Endothelial cell of umbilical vein (primary cell): Measurements from ENCODE around the gene DMBT1. TPM values are rescaled to one million over a fixed set of nuclear protein-coding genes. Genes with fewer than 3 reads are reported as not detected.
A peak's percentile ranks its signal among the peaks of the same experiment; 100 is the strongest.

Source experiments
- BruUV-seq: library from RNA; stranded (reverse); fragments of 400-500 nt; replicated peaks from 2 replicates; lab custom pipeline; 2021; lab: Mats Ljungman, UMichigan
- CTCF ChIA-PET: fragments of 300-600, 350-600 bp; sonication (Branson Sonifier 250); formaldehyde crosslinking; loops from one replicate; lab custom pipeline; 2021; ENCODE audit warnings: antibody characterized with exemption, inconsistent platforms; lab: Charles Lee
- POLR2A ChIA-PET: fragments of 300-600, 350-600 bp; sonication (Branson Sonifier 250); formaldehyde crosslinking; loops from one replicate; lab custom pipeline; 2021; ENCODE audit warnings: antibody characterized with exemption, inconsistent platforms; lab: Charles Lee
- DNase-seq: peaks from one replicate; pipeline ENCODE4 v3.0.0-alpha.2; 2011; ENCODE audit warnings: low read depth, low spot score
- FAIRE-seq: peaks from 2 replicates; lab custom pipeline; 2011; peaks lifted over from hg19 to GRCh38; lab: Jason Lieb, UNC
- H2AFZ ChIP-seq: 2 replicates; pipeline ENCODE4 v1.6.0; 2012; ENCODE audit warnings: low read depth, low read length, control low read depth, inconsistent platforms
- H3K27ac ChIP-seq: 2 replicates; pipeline ENCODE4 v1.5.1; 2011; ENCODE audit warnings: low read depth, mild to moderate bottlenecking, control low read depth, low read length, moderate library complexity; ENCODE audit not compliant: insufficient read depth
- H3K27me3 ChIP-seq, 2 experiments: 2 replicates each; pipeline versions ENCODE4 v1.6.0 to v1.6.1; 2011; ENCODE audit warnings: low read length in 2 of 2, mixed read lengths in 1 of 2; ENCODE audit not compliant: control insufficient read depth in 2 of 2, insufficient read depth in 2 of 2
- H3K36me3 ChIP-seq, 2 experiments: 2 replicates in 1 of 2; 3 replicates in 1 of 2; pipeline ENCODE4 v1.5.1; 2011; ENCODE audit warnings: low read length in 2 of 2, mild to moderate bottlenecking in 1 of 2, moderate library complexity in 1 of 2; ENCODE audit not compliant: control insufficient read depth in 2 of 2, insufficient read depth in 2 of 2; ENCODE audit errors: extremely low read depth in 1 of 2
- H3K4me1 ChIP-seq: 3 replicates; pipeline ENCODE4 v1.5.1; 2011; ENCODE audit warnings: mild to moderate bottlenecking, low read length; ENCODE audit not compliant: control insufficient read depth, insufficient read depth; ENCODE audit errors: extremely low read depth
- H3K4me2 ChIP-seq: 2 replicates; pipeline ENCODE4 v1.6.1; 2011; ENCODE audit warnings: low read length, control low read depth, mixed read lengths; ENCODE audit not compliant: insufficient read depth
- H3K4me3 ChIP-seq, 3 experiments: fragments of 200-600 bp in 1 of 3; sonication (generic), shearing (Covaris generic) in 1 of 3; replicated peaks in 1 of 3; 2 replicates each; pipeline ENCODE4 v1.5.1; 2011 to 2016; ENCODE audit warnings: control low read depth in 3 of 3, low read length in 3 of 3, mild to moderate bottlenecking in 2 of 3, inconsistent platforms in 1 of 3, low read depth in 1 of 3, moderate library complexity in 1 of 3; ENCODE audit not compliant: insufficient read depth in 1 of 3
- H3K79me2 ChIP-seq: 2 replicates; pipeline ENCODE4 v1.6.0; 2012; ENCODE audit warnings: low read length, inconsistent platforms; ENCODE audit not compliant: control insufficient read depth, insufficient read depth
- H3K9ac ChIP-seq: replicated peaks from 2 replicates; pipeline ENCODE3; 2011; ENCODE audit warnings: low read length, control low read depth; ENCODE audit not compliant: insufficient read depth; ENCODE audit errors: extremely low read depth
- H3K9me1 ChIP-seq: replicated peaks from 3 replicates; pipeline ENCODE4 v1.6.0; 2011; ENCODE audit warnings: mild to moderate bottlenecking, low read length; ENCODE audit not compliant: control insufficient read depth, insufficient read depth; ENCODE audit errors: extremely low read depth
- H3K9me3 ChIP-seq: replicated peaks from 2 replicates; pipeline ENCODE4 v1.5.1; 2012; ENCODE audit warnings: low read length, inconsistent platforms; ENCODE audit not compliant: control insufficient read depth, insufficient read depth
- H4K20me1 ChIP-seq: replicated peaks from 2 replicates; pipeline ENCODE3; 2011; ENCODE audit warnings: mild to moderate bottlenecking, low read length; ENCODE audit not compliant: control insufficient read depth, insufficient read depth; ENCODE audit errors: extremely low read depth
- CTCF ChIP-seq, 2 donors: IDR thresholded peaks; 1 replicate in 1 of 2; 2 replicates in 1 of 2; pipeline ENCODE4 v1.5.1; 2011; ENCODE audit warnings: low read length in 2 of 2, mild to moderate bottlenecking in 2 of 2, moderate library complexity in 2 of 2, control low read depth in 1 of 2, inconsistent platforms in 1 of 2, low read depth in 1 of 2; ENCODE audit not compliant: insufficient read depth in 1 of 2; ENCODE audit errors: extremely low read depth in 1 of 2
- EZH2 ChIP-seq: IDR thresholded peaks from 2 replicates; pipeline ENCODE4 v1.6.1; 2012; ENCODE audit warnings: borderline replicate concordance, low read depth, mild to moderate bottlenecking, moderate library complexity, low read length, inconsistent platforms; ENCODE audit not compliant: severe bottlenecking
- FOS ChIP-seq: IDR thresholded peaks from 2 replicates; pipeline ENCODE4 v1.6.1; 2011; ENCODE audit warnings: mild to moderate bottlenecking, low read length, moderate library complexity, borderline replicate concordance; ENCODE audit not compliant: insufficient read depth
- GATA2 ChIP-seq: IDR thresholded peaks from 2 replicates; pipeline ENCODE4 v1.7.0; 2011; ENCODE audit warnings: low read depth, mild to moderate bottlenecking, moderate library complexity, mixed read lengths, low read length; ENCODE audit not compliant: insufficient read length, insufficient read depth
- JUN ChIP-seq: IDR thresholded peaks from 2 replicates; pipeline ENCODE4 v1.6.1; 2011; ENCODE audit warnings: borderline replicate concordance, low read depth; ENCODE audit not compliant: insufficient read length, insufficient read depth
- MAX ChIP-seq: IDR thresholded peaks from 2 replicates; pipeline ENCODE4 v1.6.1; 2011; ENCODE audit not compliant: insufficient read depth, insufficient read length
- MYC ChIP-seq: IDR thresholded peaks from one replicate; pipeline ENCODE4 v1.6.1; 2011; ENCODE audit warnings: mild to moderate bottlenecking, low read depth, low read length
- POLR2A ChIP-seq: IDR thresholded peaks from 2 replicates; pipeline ENCODE4 v1.6.1; 2012; ENCODE audit warnings: low read depth, mild to moderate bottlenecking, control low read depth, low read length
- POLR2AphosphoS5 ChIP-seq: IDR thresholded peaks from 2 replicates; pipeline ENCODE4 v1.6.1; 2012; ENCODE audit warnings: low read depth, mild to moderate bottlenecking, control low read depth, low read length, moderate library complexity; ENCODE audit not compliant: insufficient read depth
- dilution Hi-C: fragments of 300-500 bp; cut with MboI; formaldehyde crosslinking; loops from one replicate; pipeline ENCODE4 v1.15.0; 2019; ENCODE audit warnings: low sequenced_read_pairs; ENCODE audit not compliant: extremely low pct_ligation_motif_present
- intact Hi-C: fragments of 100-400 bp; cut with micrococcal nuclease; formaldehyde crosslinking; loops from one replicate; pipeline ENCODE4 v1.10.0; 2022
- polyA plus RNA-seq, 4 experiments: library from polyadenylated mRNA; depleted of rRNA in 3 of 4; stranded (reverse) in 3 of 4; unstranded in 1 of 4; fragments of >200 nt; gene quantifications; 2 replicates each; pipeline versions ENCODE4 v1.2.1 to v1.2.3, GENCODE V29; 2011 to 2012; ENCODE audit warnings: missing spikeins in 1 of 4
- total RNA-seq: library from RNA; stranded (reverse); gene quantifications from 2 replicates; pipeline ENCODE4 v1.2.3, GENCODE V29; 2021

Gene DMBT1
- total and polyA plus RNA-seq, 2 donors (not counting 3 experiments of a cell fraction or from before 2014, with no cell fraction given): 0.01 TPM; not detected in 1

GRCh38 chr10:122559228-122559627 lies 1.3 kb upstream of the DMBT1 start:
- H2AFZ ChIP-seq: no peak overlapping the region
- intact Hi-C loops (no loop called here), dilution Hi-C loops (no loop called here)
- no peaks in the 10 kb centered on the region for H3K79me2 ChIP-seq
- H3K9ac ChIP-seq: no peak overlapping the region
- FAIRE-seq: no peak
- peaks cover 22 to 30% of the 10 kb centered on the region in 2 experiments for H3K27me3 ChIP-seq
- no peak overlapping the region for H3K4me3 ChIP-seq
- no peaks in the 10 kb centered on the region for H3K9me3 ChIP-seq
- no TSS peak for BruUV-seq
- H3K9me1 ChIP-seq: no peaks in the 10 kb centered on the region
- no peaks in the 10 kb centered on the region for H3K4me1 ChIP-seq
- ChIA-PET CTCF (interaction anchor here (0.6 to 0.7 kb wide), 3 partner anchors 9 to 260 kb away, joined by 3 read pairs; no protein-coding TSS in a partner anchor), POLR2A (no interaction called here)
- no peak overlapping the region for H3K27ac ChIP-seq
- TF ChIP-seq MYC: no peak
- peak; percentile 20 for TF ChIP-seq GATA2
- H3K4me2 ChIP-seq: no peak overlapping the region
- no peak for DNase-seq
- H3K36me3 ChIP-seq: no peaks in the 10 kb centered on the region
- H4K20me1 ChIP-seq: no peaks in the 10 kb centered on the region

GRCh38 chr10:122561212-122561611 lies 658 bp downstream of the DMBT1 start:
- Histone ChIP-seq H3K27ac (no peak overlapping the region), H3K36me3 (no peaks in the 10 kb centered on the region), H3K4me3 (no peak overlapping the region), H3K4me2 (no peak overlapping the region), H3K9me1 (no peaks in the 10 kb centered on the region), H3K9me3 (no peaks in the 10 kb centered on the region), H3K79me2 (no peaks in the 10 kb centered on the region), H4K20me1 (no peaks in the 10 kb centered on the region), H2AFZ (no peak overlapping the region), H3K9ac (no peak overlapping the region), H3K27me3 (peaks cover 22 to 30% of the 10 kb centered on the region in 2 experiments), H3K4me1 (no peaks in the 10 kb centered on the region)
- CTCF ChIA-PET: interaction anchor here (3.3 kb wide), 1 partner anchor 282 kb away, joined by 15 read pairs; no protein-coding TSS in a partner anchor
- DNase-seq (no peak), FAIRE-seq (no peak)
- dilution Hi-C loops: no loop called here
- no peak for TF ChIP-seq EZH2
- no peak for TF ChIP-seq POLR2A
- TF ChIP-seq CTCF (IDR thresholded peaks at IDR 0.05; ENCODE audit: extremely low read depth in 1 of 2, insufficient read depth in 1 of 2, low read depth in 1 of 2, low read length in 2 of 2): no peak
- no peak for TF ChIP-seq POLR2AphosphoS5
- TF ChIP-seq FOS: no peak
- TF ChIP-seq MYC: no peak
- no peak for TF ChIP-seq JUN
- TF ChIP-seq MAX: no peak
- no peak for TF ChIP-seq GATA2
- POLR2A ChIA-PET: no interaction called here
- intact Hi-C loops: no loop called here
- BruUV-seq: no TSS peak
